Breast epithelium (tissue), 4 donors: ENCODE data around the gene JPH3. TPM values are rescaled to one million over a fixed set of nuclear protein-coding genes. Genes with fewer than 3 reads are reported as not detected.

Experiments used
- DNase-seq, 2 donors: peaks; one replicate each; pipeline ENCODE4 v3.0.0-alpha.2; 2019; ENCODE audit warnings: low spot score in 2 of 2
- H3K27ac ChIP-seq, 2 donors: fragments of 200-600 bp; sonication (generic) in 1 of 2; one replicate each; pipeline ENCODE4 v1.5.1; 2016 to 2019; ENCODE audit warnings: mild to moderate bottlenecking in 1 of 2
- H3K27me3 ChIP-seq, 2 donors: fragments of 200-600 bp; sonication (generic) in 1 of 2; one replicate each; pipeline versions ENCODE4 v1.5.1 to v1.6.0; 2017 to 2019; ENCODE audit warnings: control low read depth in 1 of 2, mild to moderate bottlenecking in 1 of 2
- H3K36me3 ChIP-seq: fragments of 200-600 bp; one replicate; pipeline ENCODE4 v1.5.1; 2019
- H3K4me1 ChIP-seq, 2 donors: fragments of 200-600 bp; sonication (generic); one replicate each; pipeline ENCODE4 v1.5.1; 2016 to 2019; ENCODE audit warnings: control low read depth in 1 of 2
- H3K4me3 ChIP-seq, 3 donors: fragments of 200-600 bp; sonication (generic); 1 replicate in 2 of 3; 2 replicates in 1 of 3; pipeline ENCODE4 v1.5.1; 2016 to 2019; ENCODE audit warnings: mild to moderate bottlenecking in 3 of 3, moderate library complexity in 2 of 3
- H3K9me3 ChIP-seq, 2 donors: fragments of 200-600 bp; sonication (generic) in 1 of 2; one replicate each; pipeline ENCODE4 v1.5.1; 2016 to 2019; ENCODE audit warnings: control low read depth in 1 of 2
- CTCF ChIP-seq, 3 donors: fragments of 450-650 bp; IDR thresholded peaks; one replicate each; pipeline ENCODE4 v1.5.1; 2016 to 2017; ENCODE audit warnings: antibody characterized with exemption in 3 of 3, mild to moderate bottlenecking in 3 of 3, moderate library complexity in 3 of 3
- POLR2A ChIP-seq: fragments of 450-650 bp; IDR thresholded peaks from one replicate; pipeline ENCODE4 v1.6.1; 2016; ENCODE audit warnings: antibody characterized with exemption, mild to moderate bottlenecking, moderate library complexity
- POLR2AphosphoS5 ChIP-seq, 3 donors: sonication (generic); formaldehyde crosslinking; IDR thresholded peaks; one replicate each; pipeline ENCODE4 v1.6.1; 2017; ENCODE audit warnings: antibody characterized with exemption in 3 of 3
- intact Hi-C: fragments of 100-400 bp; cut with DNase I; formaldehyde crosslinking; loops from one replicate; pipeline ENCODE4 v1.15.1; 2023; ENCODE audit warnings: low total_unique reads
- total RNA-seq, 3 donors: library from RNA; depleted of rRNA; stranded (reverse); fragments of >200 nt; gene quantifications; one replicate each; pipeline ENCODE4 v1.1.0, GENCODE V29; 2016

The JPH3 gene
- total RNA-seq, 3 donors from 2014 or later, result 0.33 TPM; not detected in 2

DNA sequence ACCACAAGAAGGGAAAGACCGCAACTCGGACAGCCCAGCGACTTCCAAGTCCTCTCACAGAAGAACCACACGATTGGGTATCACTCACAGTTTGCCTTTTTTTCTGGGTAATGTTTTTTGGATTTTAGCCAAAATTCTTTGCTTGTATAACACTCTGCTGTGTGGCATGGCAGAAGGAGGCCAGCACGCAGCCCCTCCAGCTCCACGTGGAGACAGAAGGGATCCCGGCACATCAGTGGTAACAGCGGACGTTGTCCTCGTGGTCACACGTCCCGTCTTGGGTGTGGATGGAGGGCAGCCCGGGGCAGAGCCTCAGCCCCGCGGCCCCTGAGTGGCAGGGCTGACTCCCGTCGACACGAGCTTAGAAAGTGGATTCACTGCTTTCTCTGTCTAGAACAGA is 94.4 kb downstream of the JPH3 start:
- H3K9me3 ChIP-seq, result no peaks in the 10 kb centered on the region
- no peak for DNase-seq
- H3K27ac ChIP-seq, result no peak overlapping the region
- H3K4me3 ChIP-seq, result no peak overlapping the region
- intact Hi-C loops, result no loop called here
- peaks cover 0 to 2% of the 10 kb centered on the region in 2 donors for H3K27me3 ChIP-seq
- no peaks in the 10 kb centered on the region for H3K4me1 ChIP-seq
- no peak for TF ChIP-seq CTCF (IDR thresholded peaks at IDR 0.05)
- TF ChIP-seq POLR2A, result no peak
- no peak for TF ChIP-seq POLR2AphosphoS5 (IDR thresholded peaks at IDR 0.05)
- H3K36me3 ChIP-seq, result no peaks in the 10 kb centered on the region

DNA sequence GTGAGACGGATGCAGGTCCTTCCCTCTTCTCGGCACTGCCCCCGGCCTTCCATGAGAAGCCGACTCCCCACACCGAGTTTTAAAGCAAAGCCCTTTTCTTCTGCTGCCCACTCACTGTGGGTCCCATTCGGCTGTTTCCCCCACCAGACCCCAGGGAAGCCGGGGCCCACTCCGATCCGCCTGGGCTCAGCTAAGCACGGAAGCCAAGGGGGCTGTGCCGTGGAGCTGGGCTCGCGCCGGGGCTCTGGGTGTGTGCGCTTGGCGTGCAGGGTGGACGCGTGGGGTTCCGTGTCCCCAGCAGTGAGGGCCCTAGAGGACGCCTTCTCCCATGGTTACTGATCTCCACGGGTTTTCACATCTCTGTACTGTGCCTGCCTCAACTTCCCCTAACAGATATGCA is 94.9 kb downstream of the JPH3 start:
- no peak for TF ChIP-seq CTCF (IDR thresholded peaks at IDR 0.05)
- intact Hi-C loops, result no loop called here
- no peak for DNase-seq
- no peak overlapping the region for H3K4me3 ChIP-seq
- no peaks in the 10 kb centered on the region for H3K27me3 ChIP-seq
- H3K27ac ChIP-seq, result no peak overlapping the region
- H3K4me1 ChIP-seq, result no peaks in the 10 kb centered on the region
- H3K9me3 ChIP-seq, result no peaks in the 10 kb centered on the region
- H3K36me3 ChIP-seq, result no peaks in the 10 kb centered on the region

DNA sequence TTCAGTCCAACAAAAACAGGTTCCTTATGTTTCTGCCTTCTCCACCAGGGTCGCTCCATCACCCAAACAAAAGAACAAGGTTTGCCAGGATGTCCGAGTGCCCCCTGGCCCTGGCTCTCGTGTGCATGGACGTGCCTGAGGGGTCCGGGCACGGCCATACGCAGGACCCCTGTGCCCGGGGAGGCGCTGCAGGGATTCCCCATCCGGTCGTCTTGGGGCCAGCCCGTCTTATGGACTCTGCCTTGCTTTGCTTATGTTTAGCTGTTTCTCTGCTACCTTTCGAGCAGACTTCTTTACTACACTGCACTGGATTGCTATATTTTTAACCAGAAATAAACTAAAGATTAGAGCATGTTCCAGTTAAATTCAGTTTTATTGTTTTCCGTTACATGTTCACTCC is 95.5 kb downstream of the JPH3 start:
- Histone ChIP-seq H3K9me3 (no peaks in the 10 kb centered on the region), H3K36me3 (no peaks in the 10 kb centered on the region), H3K27ac (no peak overlapping the region), H3K27me3 (no peaks in the 10 kb centered on the region), H3K4me3 (no peak overlapping the region), H3K4me1 (no peaks in the 10 kb centered on the region)
- no peak for DNase-seq
- TF ChIP-seq POLR2A, result no peak
- no peak for TF ChIP-seq CTCF (IDR thresholded peaks at IDR 0.05)
- TF ChIP-seq POLR2AphosphoS5 (IDR thresholded peaks at IDR 0.05), result no peak
- intact Hi-C loops, result no loop called here

GRCh38 chr16:87698241-87698640 is 95.9 kb downstream of the JPH3 start:
- Histone ChIP-seq H3K27me3 (no peaks in the 10 kb centered on the region), H3K27ac (no peak overlapping the region), H3K4me3 (no peak overlapping the region), H3K36me3 (no peaks in the 10 kb centered on the region), H3K4me1 (no peaks in the 10 kb centered on the region), H3K9me3 (no peaks in the 10 kb centered on the region)
- TF ChIP-seq POLR2AphosphoS5 (IDR thresholded peaks at IDR 0.05) (no peak), POLR2A (no peak), CTCF (IDR thresholded peaks at IDR 0.05) (no peak)
- intact Hi-C loops, result no loop called here
- DNase-seq, result no peak

DNA sequence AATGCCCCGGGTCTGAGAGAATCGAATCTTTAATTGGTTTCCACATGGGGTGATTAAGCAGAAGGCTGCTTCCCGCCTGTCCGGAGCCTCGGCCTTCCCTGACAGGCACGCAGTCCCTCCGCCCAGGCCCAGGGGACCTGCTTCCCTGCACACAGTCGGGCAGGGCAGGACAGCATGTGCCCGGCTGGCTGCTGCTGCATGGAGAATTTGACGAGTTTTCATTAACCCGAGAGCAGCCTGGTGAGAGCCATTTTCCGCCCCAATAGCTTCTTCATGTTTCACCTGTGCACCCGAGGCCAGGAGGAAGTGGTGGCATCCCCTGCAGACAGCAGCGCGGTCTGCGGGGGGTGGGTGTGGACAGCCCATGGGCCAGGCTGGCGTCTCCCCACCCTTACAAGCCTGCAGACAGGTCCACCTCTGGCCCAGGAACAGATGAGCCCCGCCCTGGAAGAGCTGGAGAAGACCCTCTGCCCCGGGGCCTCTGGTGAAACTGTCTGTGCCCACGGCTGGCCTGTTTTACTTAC is 96.4 kb downstream of the JPH3 start:
- intact Hi-C loops, result no loop called here
- Histone ChIP-seq H3K36me3 (no peaks in the 10 kb centered on the region), H3K27me3 (no peaks in the 10 kb centered on the region), H3K4me1 (no peaks in the 10 kb centered on the region), H3K27ac (no peak overlapping the region), H3K9me3 (no peaks in the 10 kb centered on the region), H3K4me3 (no peak overlapping the region)
- no peak for TF ChIP-seq CTCF (IDR thresholded peaks at IDR 0.05)
- no peak for TF ChIP-seq POLR2AphosphoS5 (IDR thresholded peaks at IDR 0.05)
- no peak for TF ChIP-seq POLR2A
- no peak for DNase-seq
